ENCODE data around the gene PPDPF. TPM values are rescaled to one million over a fixed set of nuclear protein-coding genes. Genes with fewer than 3 reads are reported as not detected.

The PPDPF gene
- total and polyA plus RNA-seq, 3 donors from 2014 or later = 207 to 529 (median 431) TPM

DNA sequence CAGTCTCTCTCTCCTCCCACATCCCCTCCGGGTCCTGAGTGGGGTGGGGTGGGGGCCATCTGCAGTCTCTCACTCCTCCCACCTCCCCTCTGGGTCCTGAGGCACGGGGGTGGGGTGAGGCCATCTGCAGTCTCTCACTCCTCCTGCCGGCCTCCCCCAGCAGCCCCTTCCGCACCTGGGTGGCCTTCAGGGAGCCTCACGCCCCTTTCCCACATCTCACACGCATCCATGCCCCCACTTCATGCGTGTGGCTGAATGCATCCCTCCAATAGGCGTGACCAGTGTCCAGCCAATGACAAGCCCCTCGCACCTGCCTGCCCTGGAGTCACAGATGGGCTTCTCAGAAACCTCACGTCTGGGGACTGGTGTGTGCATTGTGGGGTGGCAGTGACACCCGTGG, 28.0 kb downstream of the PPDPF start:
- Histone ChIP-seq H3K9me3 (no peaks in the 10 kb centered on the region), H3K27me3 (no peaks in the 10 kb centered on the region), H3K4me3 (no peak overlapping the region), H3K27ac (no peak overlapping the region), H3K4me1 (no peaks in the 10 kb centered on the region), H3K36me3 (ENCODE audit: low read depth, missing control alignments) (no peaks in the 10 kb centered on the region)
- no peak for TF ChIP-seq POLR2A (IDR thresholded peaks at IDR 0.05)
- TF ChIP-seq, protein P1, sequence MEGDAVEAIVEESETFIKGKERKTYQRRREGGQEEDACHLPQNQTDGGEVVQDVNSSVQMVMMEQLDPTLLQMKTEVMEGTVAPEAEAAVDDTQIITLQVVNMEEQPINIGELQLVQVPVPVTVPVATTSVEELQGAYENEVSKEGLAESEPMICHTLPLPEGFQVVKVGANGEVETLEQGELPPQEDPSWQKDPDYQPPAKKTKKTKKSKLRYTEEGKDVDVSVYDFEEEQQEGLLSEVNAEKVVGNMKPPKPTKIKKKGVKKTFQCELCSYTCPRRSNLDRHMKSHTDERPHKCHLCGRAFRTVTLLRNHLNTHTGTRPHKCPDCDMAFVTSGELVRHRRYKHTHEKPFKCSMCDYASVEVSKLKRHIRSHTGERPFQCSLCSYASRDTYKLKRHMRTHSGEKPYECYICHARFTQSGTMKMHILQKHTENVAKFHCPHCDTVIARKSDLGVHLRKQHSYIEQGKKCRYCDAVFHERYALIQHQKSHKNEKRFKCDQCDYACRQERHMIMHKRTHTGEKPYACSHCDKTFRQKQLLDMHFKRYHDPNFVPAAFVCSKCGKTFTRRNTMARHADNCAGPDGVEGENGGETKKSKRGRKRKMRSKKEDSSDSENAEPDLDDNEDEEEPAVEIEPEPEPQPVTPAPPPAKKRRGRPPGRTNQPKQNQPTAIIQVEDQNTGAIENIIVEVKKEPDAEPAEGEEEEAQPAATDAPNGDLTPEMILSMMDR (IDR thresholded peaks at IDR 0.05) = no peak
- DNase-seq = no peak
- intact Hi-C loops (cut with DNase I; ENCODE audit: low total_unique reads) = no loop called here
- WGBS, 2 donors = 32 to 36% methylated on average over 11 of the region's 11 CpGs

DNA sequence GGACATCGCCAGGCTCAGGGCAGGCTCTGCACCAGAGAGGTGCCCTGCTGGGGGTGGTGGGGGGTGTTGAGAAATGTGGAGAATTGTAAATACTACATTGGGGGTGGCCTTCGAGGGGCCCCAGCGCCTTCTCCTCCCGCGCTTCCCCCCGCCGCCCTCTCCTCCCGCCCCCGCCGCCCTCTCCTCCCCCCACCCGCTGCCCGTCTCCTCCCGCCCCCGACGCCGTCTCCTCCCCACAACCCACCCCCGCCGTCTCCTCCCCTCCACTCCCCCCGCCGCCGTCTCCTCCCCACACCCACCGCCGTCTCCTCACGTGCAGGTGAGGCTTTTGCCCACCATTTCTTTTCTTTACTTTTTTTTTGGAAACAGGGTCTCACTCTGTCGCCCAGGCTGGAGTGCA, 28.5 kb downstream of the PPDPF start:
- no peak overlapping the region for H3K27ac ChIP-seq
- H3K4me3 ChIP-seq = no peak overlapping the region
- intact Hi-C loops (cut with DNase I; ENCODE audit: low total_unique reads) = no loop called here
- no peak for DNase-seq
- 33 to 51% methylated on average over 6 to 20 of the region's 25 CpGs for WGBS, 2 donors
- H3K9me3 ChIP-seq = no peaks in the 10 kb centered on the region
- TF ChIP-seq, protein P1 (IDR thresholded peaks at IDR 0.05) = no peak
- no peak for TF ChIP-seq POLR2A (IDR thresholded peaks at IDR 0.05)
- H3K27me3 ChIP-seq = no peaks in the 10 kb centered on the region
- H3K36me3 ChIP-seq (ENCODE audit: low read depth, missing control alignments) = no peaks in the 10 kb centered on the region
- peaks cover 5% of the 10 kb centered on the region for H3K4me1 ChIP-seq

DNA sequence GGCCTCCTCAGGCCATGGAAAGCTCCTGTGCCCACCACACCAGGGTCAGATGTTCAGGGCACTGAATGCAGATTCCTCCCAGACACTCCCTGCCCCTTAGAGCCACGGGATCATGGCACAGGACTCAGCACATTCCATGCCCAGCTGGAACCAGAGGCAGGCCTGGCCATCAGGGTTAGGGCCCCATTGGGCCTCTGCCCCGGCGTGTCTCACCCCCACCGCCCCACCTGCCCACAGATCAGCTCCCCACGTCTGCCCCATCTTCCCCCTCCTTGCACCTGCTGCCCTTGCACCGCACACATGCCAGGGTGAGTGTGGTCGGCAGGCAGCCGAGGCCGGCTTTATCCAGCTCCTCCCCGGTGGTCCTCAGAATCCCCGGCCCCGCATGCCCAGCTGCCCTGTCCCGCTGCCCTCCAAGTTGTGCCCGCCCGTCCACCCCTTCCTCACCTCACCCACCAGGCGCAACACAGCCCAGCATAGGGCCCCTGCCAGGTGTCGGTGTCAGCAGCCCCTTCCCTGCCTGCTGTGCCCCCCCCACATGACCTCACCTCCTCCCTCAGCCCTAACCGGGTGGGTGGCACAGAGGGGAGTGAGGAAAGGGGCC, 29.2 kb downstream of the PPDPF start:
- Histone ChIP-seq H3K27me3 (no peaks in the 10 kb centered on the region), H3K27ac (no peak overlapping the region), H3K4me3 (no peak overlapping the region), H3K9me3 (no peaks in the 10 kb centered on the region), H3K36me3 (ENCODE audit: low read depth, missing control alignments) (no peaks in the 10 kb centered on the region), H3K4me1 (peaks cover 6% of the 10 kb centered on the region)
- WGBS, 2 donors = 87 to 88% methylated on average over 13 to 18 of the region's 18 CpGs
- no peak for TF ChIP-seq POLR2A (IDR thresholded peaks at IDR 0.05)
- TF ChIP-seq, protein P1 (IDR thresholded peaks at IDR 0.05) = no peak
- intact Hi-C loops (cut with DNase I; ENCODE audit: low total_unique reads) = no loop called here
- DNase-seq = no peak

DNA sequence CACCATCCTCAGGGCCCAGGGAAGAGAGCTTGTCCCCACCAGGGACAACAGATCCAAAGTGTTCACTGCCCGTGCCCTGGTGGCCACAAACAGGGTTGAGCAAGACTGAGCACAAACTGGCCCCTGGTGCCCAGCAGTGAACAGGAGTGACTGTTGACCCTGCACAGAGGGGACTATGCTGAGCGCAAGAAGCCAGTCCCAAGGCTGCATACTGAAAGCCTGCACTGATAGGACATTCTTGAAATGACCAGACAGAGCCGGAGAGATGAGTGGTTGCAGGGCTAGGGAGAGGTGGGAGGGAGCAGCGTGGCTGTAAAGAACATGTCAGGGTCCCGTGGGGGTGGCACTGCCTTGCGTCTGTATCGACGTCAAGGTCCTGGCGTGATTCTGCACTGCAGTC, 30.5 kb downstream of the PPDPF start:
- H3K27me3 ChIP-seq = no peaks in the 10 kb centered on the region

More for the DNA sequence above, 30.5 kb downstream of the PPDPF start:
- Histone ChIP-seq H3K4me3 (no peak overlapping the region), H3K36me3 (ENCODE audit: low read depth, missing control alignments) (no peaks in the 10 kb centered on the region), H3K4me1 (peaks cover 6% of the 10 kb centered on the region), H3K27ac (no peak overlapping the region), H3K9me3 (no peaks in the 10 kb centered on the region)
- WGBS, 2 donors = 41 to 47% methylated on average over 9 of the region's 9 CpGs
- no peak for TF ChIP-seq POLR2A (IDR thresholded peaks at IDR 0.05)
- TF ChIP-seq, protein P1 (IDR thresholded peaks at IDR 0.05) = no peak
- intact Hi-C loops (cut with DNase I; ENCODE audit: low total_unique reads) = no loop called here
- DNase-seq = no peak

Data from testis (tissue), 3 donors.